GM11168 (cell line): Measurements from ENCODE around the gene KRTAP12-4.
"Not testable (repeated sequence)": the region's sequence is repeated elsewhere in the genome, so short reads cannot be mapped to it uniquely, and the experiment has no call there.

Experiments used
- in situ Hi-C: fragments of 300-500 bp; cut with MboI; formaldehyde crosslinking; loops from one replicate; pipeline ENCODE4 v1.12.0; 2022; ENCODE audit warnings: low sequenced_read_pairs; ENCODE audit not compliant: unreplicated experiment

The KRTAP12-4 gene

GRCh38 chr21:44689740-44690139, 35.3 kb upstream of the KRTAP12-4 start:
- in situ Hi-C loops: not testable (repeated sequence)

- in situ Hi-C loops: no loop called here
Observed at GRCh38 chr21:44687671-44688070, 33.2 kb upstream of the KRTAP12-4 start.

GRCh38 chr21:44686843-44687561, 32.5 kb upstream of the KRTAP12-4 start:
- in situ Hi-C loops: no loop called here

GRCh38 chr21:44686000-44686781, 31.7 kb upstream of the KRTAP12-4 start:
- in situ Hi-C loops: no loop called here

GRCh38 chr21:44685050-44685449, 30.6 kb upstream of the KRTAP12-4 start:
- in situ Hi-C loops: not testable (repeated sequence)

GRCh38 chr21:44684483-44684882, 30.0 kb upstream of the KRTAP12-4 start:
- in situ Hi-C loops: no loop called here

GRCh38 chr21:44684077-44684476, 29.6 kb upstream of the KRTAP12-4 start:
- in situ Hi-C loops: no loop called here

- in situ Hi-C loops: no loop called here
Observed at GRCh38 chr21:44682580-44683151, 28.2 kb upstream of the KRTAP12-4 start.

- in situ Hi-C loops: no loop called here
Observed at GRCh38 chr21:44681861-44682579, 27.6 kb upstream of the KRTAP12-4 start, which contains the start of gene KRTAP12-1. TSS of gene KRTAP12-1 (minus strand) at chr21:44682163. CDS start at chr21:44682123, 40 bp downstream.

GRCh38 chr21:44681152-44681551, 26.7 kb upstream of the KRTAP12-4 start:
- in situ Hi-C loops: no loop called here

GRCh38 chr21:44677881-44678280, 23.4 kb upstream of the KRTAP12-4 start:
- in situ Hi-C loops: no loop called here

- in situ Hi-C loops: no loop called here
Observed at GRCh38 chr21:44671911-44672310, 17.5 kb upstream of the KRTAP12-4 start.

GRCh38 chr21:44670642-44671432, 16.4 kb upstream of the KRTAP12-4 start:
- in situ Hi-C loops: no loop called here

- in situ Hi-C loops: no loop called here
Observed at GRCh38 chr21:44667612-44668011, 13.2 kb upstream of the KRTAP12-4 start.

GRCh38 chr21:44666401-44667320, 12.2 kb upstream of the KRTAP12-4 start, which contains the start of gene KRTAP12-2:
TSS of gene KRTAP12-2 (minus strand) at chr21:44666927. CDS start at chr21:44666886, 41 bp downstream.
- in situ Hi-C loops: no loop called here

- in situ Hi-C loops: no loop called here
Observed at GRCh38 chr21:44664691-44665090, 10.2 kb upstream of the KRTAP12-4 start.

- in situ Hi-C loops: not testable (repeated sequence)
Observed at GRCh38 chr21:44661567-44661966, 7.1 kb upstream of the KRTAP12-4 start.

GRCh38 chr21:44658913-44659595, 4.6 kb upstream of the KRTAP12-4 start:
- in situ Hi-C loops: no loop called here
